Ascending aorta (tissue), 2 donors: Measurements from ENCODE around the gene MAP6. TPM values are rescaled to one million over a fixed set of nuclear protein-coding genes. Genes with fewer than 3 reads are reported as not detected.

Experiments
- DNase-seq, 2 donors: peaks; one replicate each; pipeline ENCODE4 v3.0.0-alpha.2; 2019; ENCODE audit warnings: low spot score in 2 of 2
- H3K27ac ChIP-seq, 2 donors: fragments of 200-600 bp; sonication (generic); one replicate each; pipeline ENCODE4 v1.5.1; 2016 to 2017; ENCODE audit warnings: mild to moderate bottlenecking in 1 of 2
- H3K27me3 ChIP-seq: fragments of 200-600 bp; sonication (generic); one replicate; pipeline ENCODE4 v1.5.1; 2017
- H3K36me3 ChIP-seq, 2 donors: fragments of 200-600 bp; sonication (generic); one replicate each; pipeline ENCODE4 v1.5.1; 2016
- H3K4me1 ChIP-seq, 2 donors: fragments of 200-600 bp; sonication (generic); one replicate each; pipeline ENCODE4 v1.5.1; 2016 to 2017; ENCODE audit warnings: mild to moderate bottlenecking in 1 of 2
- H3K4me3 ChIP-seq, 2 donors: fragments of 200-600 bp; sonication (generic); one replicate each; pipeline ENCODE4 v1.5.1; 2016 to 2017; ENCODE audit warnings: mild to moderate bottlenecking in 1 of 2
- H3K9me3 ChIP-seq, 2 donors: fragments of 200-600 bp; sonication (generic); one replicate each; pipeline ENCODE4 v1.5.1; 2016
- CTCF ChIP-seq, 3 experiments: fragments of 200-600 bp in 2 of 3; fragments of 450-650 bp in 1 of 3; sonication (generic) in 2 of 3; IDR thresholded peaks; one replicate each; pipeline ENCODE4 v1.5.1; 2016 to 2019; ENCODE audit warnings: antibody characterized with exemption in 3 of 3, mild to moderate bottlenecking in 1 of 3, moderate library complexity in 1 of 3
- intact Hi-C: fragments of 100-400 bp; cut with DNase I; formaldehyde crosslinking; loops from one replicate; pipeline ENCODE4 v1.15.1; 2023
- total RNA-seq: library from RNA; depleted of rRNA; stranded (reverse); fragments of >200 nt; gene quantifications from one replicate; pipeline ENCODE4 v1.1.0, GENCODE V29; 2016

Gene MAP6
- total RNA-seq, 1 donor from 2014 or later: 15.8 TPM

- intact Hi-C loops: no loop called here
- Histone ChIP-seq H3K27me3 (no peaks in the 10 kb centered on the region), H3K36me3 (peaks cover 72 to 73% of the 10 kb centered on the region in 2 donors), H3K4me3 (no peak overlapping the region), H3K4me1 (peaks cover 4 to 24% of the 10 kb centered on the region in 2 donors), H3K9me3 (no peaks in the 10 kb centered on the region), H3K27ac (no peak overlapping the region)
- no peak for TF ChIP-seq CTCF (IDR thresholded peaks at IDR 0.05)
- no peak for DNase-seq
Observed at GRCh38 chr11:75571625-75572024, 97.2 kb downstream of the MAP6 start.

- Histone ChIP-seq H3K9me3 (no peaks in the 10 kb centered on the region), H3K36me3 (peaks cover 81 to 82% of the 10 kb centered on the region in 2 donors), H3K4me3 (no peak overlapping the region), H3K4me1 (peaks cover 3 to 34% of the 10 kb centered on the region in 2 donors), H3K27me3 (no peaks in the 10 kb centered on the region), H3K27ac (peak overlapping the region; percentile 17 to 57)
- TF ChIP-seq CTCF (IDR thresholded peaks at IDR 0.05): no peak
- intact Hi-C loops: no loop called here
- DNase-seq: no peak
Observed at GRCh38 chr11:75570559-75571139, 98.2 kb downstream of the MAP6 start.

GRCh38 chr11:75568616-75569219 is 100.1 kb downstream of the MAP6 start:
- peaks cover 11 to 48% of the 10 kb centered on the region in 2 donors for H3K4me1 ChIP-seq
- H3K4me3 ChIP-seq: no peak overlapping the region
- H3K36me3 ChIP-seq: peaks cover 80 to 87% of the 10 kb centered on the region in 2 donors
- H3K27ac ChIP-seq: peak overlapping the region; percentile 38 to 100
- no peaks in the 10 kb centered on the region for H3K9me3 ChIP-seq
- intact Hi-C loops: no loop called here
- no peak for DNase-seq
- TF ChIP-seq CTCF (IDR thresholded peaks at IDR 0.05): no peak
- no peaks in the 10 kb centered on the region for H3K27me3 ChIP-seq

- Histone ChIP-seq H3K36me3 (peaks cover 72 to 79% of the 10 kb centered on the region in 2 donors), H3K4me1 (peaks cover 11 to 51% of the 10 kb centered on the region in 2 donors), H3K27ac (peak overlapping the region; percentile 38 to 100)
Observed at GRCh38 chr11:75567971-75568370, 100.9 kb downstream of the MAP6 start.

GRCh38 chr11:75566763-75567279 is 102.0 kb downstream of the MAP6 start:
- H3K36me3 ChIP-seq: peaks cover 61 to 68% of the 10 kb centered on the region in 2 donors
- H3K27me3 ChIP-seq: no peaks in the 10 kb centered on the region
- intact Hi-C loops: no loop called here
- H3K4me3 ChIP-seq: peak overlapping the region in 1 of 2 donors; percentile 93
- DNase-seq: no peak
- peaks cover 11 to 52% of the 10 kb centered on the region in 2 donors for H3K4me1 ChIP-seq
- peak overlapping the region; percentile 38 to 100 for H3K27ac ChIP-seq
- H3K9me3 ChIP-seq: no peaks in the 10 kb centered on the region
- no peak for TF ChIP-seq CTCF (IDR thresholded peaks at IDR 0.05)

More at GRCh38 chr11:75567971-75568370, 100.9 kb downstream of the MAP6 start:
- Histone ChIP-seq H3K27me3 (no peaks in the 10 kb centered on the region), H3K4me3 (no peak overlapping the region), H3K9me3 (no peaks in the 10 kb centered on the region)
- no peak for DNase-seq
- intact Hi-C loops: no loop called here
- TF ChIP-seq CTCF (IDR thresholded peaks at IDR 0.05): no peak
